ENCODE data around the gene CLCN5. TPM values are rescaled to one million over a fixed set of nuclear protein-coding genes. Genes with fewer than 3 reads are reported as not detected.

The CLCN5 gene
- total RNA-seq, 4 donors from 2014 or later: 2.7 to 4.4 (median 3.6) TPM

DNA sequence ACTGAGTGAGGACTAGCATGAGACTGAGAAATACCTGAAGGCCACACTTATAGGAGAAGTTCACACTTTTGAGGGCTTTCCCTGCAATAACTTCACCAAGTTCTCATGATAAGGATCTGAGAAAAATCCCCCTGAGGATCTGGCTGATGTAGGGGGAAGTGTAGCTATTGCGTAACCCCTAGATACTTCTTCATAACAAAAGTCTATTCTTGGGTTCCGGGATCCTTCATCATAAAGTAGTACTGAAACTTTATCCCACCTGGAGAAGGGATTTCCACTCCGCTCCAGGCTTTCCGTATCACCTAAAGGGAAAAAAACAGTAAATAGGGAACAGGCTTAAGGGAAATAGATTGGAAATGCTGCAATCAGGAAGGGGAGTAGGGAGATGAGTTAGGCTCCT, 29.9 kb upstream of the CLCN5 start:
- Histone ChIP-seq H3K9me3 (peaks cover 0 to 4% (median 0%) of the 10 kb centered on the region in 4 donors), H3K27me3 (no peaks in the 10 kb centered on the region), H3K4me3 (no peak overlapping the region), H3K27ac (replicated peaks in 1 of 4) (no peak overlapping the region), H3K36me3 (no peaks in the 10 kb centered on the region), H3K4me1 (no peaks in the 10 kb centered on the region)
- no peak for DNase-seq (ENCODE audit: extremely low spot score)
- intact Hi-C loops (cut with DNase I): no loop called here
- TF ChIP-seq POLR2AphosphoS5 (IDR thresholded peaks at IDR 0.05): no peak
- WGBS: 76% methylated on average over 4 of the region's 4 CpGs

GRCh38 chrX:49896951-49897350, 25.4 kb upstream of the CLCN5 start:
- intact Hi-C loops (cut with DNase I): no loop called here
- DNase-seq (ENCODE audit: extremely low spot score): no peak
- WGBS: 70% methylated on average over 4 of the region's 4 CpGs
- Histone ChIP-seq H3K9me3 (peaks cover 0 to 4% (median 0%) of the 10 kb centered on the region in 4 donors), H3K4me1 (no peaks in the 10 kb centered on the region), H3K36me3 (no peaks in the 10 kb centered on the region), H3K4me3 (no peak overlapping the region), H3K27me3 (peaks cover 0 to 5% (median 0%) of the 10 kb centered on the region in 4 donors), H3K27ac (replicated peaks in 1 of 4) (no peak overlapping the region)
- TF ChIP-seq CTCF (IDR thresholded peaks at IDR 0.05) (no peak), EP300 (IDR thresholded peaks at IDR 0.05) (no peak), POLR2AphosphoS5 (IDR thresholded peaks at IDR 0.05) (no peak), POLR2A (IDR thresholded peaks at IDR 0.05; ENCODE audit: low read depth) (no peak)

DNA sequence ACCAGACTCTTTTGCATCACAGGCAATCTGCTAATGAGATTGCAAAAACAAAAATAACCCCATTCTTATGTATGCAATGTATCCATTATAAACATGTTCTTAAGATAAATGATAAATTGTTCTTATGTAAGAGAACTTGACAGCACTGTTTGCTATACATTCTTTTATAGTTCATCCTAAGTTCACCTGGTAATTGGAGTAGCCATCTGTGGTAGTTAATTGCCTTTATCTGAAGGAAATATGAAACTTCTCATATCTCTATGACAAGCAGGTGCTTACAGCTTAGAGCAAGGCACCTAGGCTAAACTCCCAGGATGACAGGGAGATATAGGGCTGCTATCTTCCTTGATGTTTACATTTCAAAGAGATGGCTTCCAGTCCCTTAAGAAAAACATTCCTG, 21.3 kb upstream of the CLCN5 start:
- no peaks in the 10 kb centered on the region for H3K4me1 ChIP-seq
- no peaks in the 10 kb centered on the region for H3K36me3 ChIP-seq
- H3K27me3 ChIP-seq: peaks cover 0 to 5% (median 0%) of the 10 kb centered on the region in 4 donors
- no peak for DNase-seq (ENCODE audit: extremely low spot score)
- no peak overlapping the region for H3K4me3 ChIP-seq
- H3K27ac ChIP-seq (replicated peaks in 1 of 4): no peak overlapping the region
- peaks cover 0 to 14% (median 0%) of the 10 kb centered on the region in 4 donors for H3K9me3 ChIP-seq
- intact Hi-C loops (cut with DNase I): no loop called here
- TF ChIP-seq EP300 (IDR thresholded peaks at IDR 0.05) (no peak), POLR2AphosphoS5 (IDR thresholded peaks at IDR 0.05) (no peak), POLR2A (IDR thresholded peaks at IDR 0.05; ENCODE audit: low read depth) (no peak)

- Histone ChIP-seq H3K4me1 (no peaks in the 10 kb centered on the region), H3K9me3 (peaks cover 0 to 5% (median 0%) of the 10 kb centered on the region in 4 donors), H3K36me3 (no peaks in the 10 kb centered on the region), H3K4me3 (no peak overlapping the region), H3K27ac (replicated peaks in 1 of 4) (no peak overlapping the region), H3K27me3 (no peaks in the 10 kb centered on the region)
- 33% methylated on average over 3 of the region's 3 CpGs for WGBS
- TF ChIP-seq CTCF (IDR thresholded peaks at IDR 0.05) (no peak), EP300 (IDR thresholded peaks at IDR 0.05) (no peak), POLR2AphosphoS5 (IDR thresholded peaks at IDR 0.05) (no peak), POLR2A (IDR thresholded peaks at IDR 0.05; ENCODE audit: low read depth) (no peak)
- intact Hi-C loops (cut with DNase I): loop anchor here (10.0 kb wide), 1 partner anchor 174 kb away; no protein-coding TSS in a partner anchor
- no peak for DNase-seq (ENCODE audit: extremely low spot score)
These were observed 12.1 kb upstream of the CLCN5 start for GRCh38 chrX:49910344-49910743.

GRCh38 chrX:49912086-49912485, 10.3 kb upstream of the CLCN5 start:
- no peak for DNase-seq (ENCODE audit: extremely low spot score)
- TF ChIP-seq POLR2AphosphoS5 (IDR thresholded peaks at IDR 0.05): no peak
- no peak for TF ChIP-seq EP300 (IDR thresholded peaks at IDR 0.05)
- TF ChIP-seq POLR2A (IDR thresholded peaks at IDR 0.05; ENCODE audit: low read depth): no peak
- no peak for TF ChIP-seq CTCF (IDR thresholded peaks at IDR 0.05)
- Histone ChIP-seq H3K27me3 (no peaks in the 10 kb centered on the region), H3K4me1 (no peaks in the 10 kb centered on the region), H3K27ac (replicated peaks in 1 of 4) (no peak overlapping the region), H3K9me3 (no peaks in the 10 kb centered on the region), H3K4me3 (no peak overlapping the region), H3K36me3 (no peaks in the 10 kb centered on the region)
- WGBS: 60% methylated on average over 2 of the region's 3 CpGs
- intact Hi-C loops (cut with DNase I): loop anchor here (10.0 kb wide), 1 partner anchor 173 kb away; no protein-coding TSS in a partner anchor

DNA sequence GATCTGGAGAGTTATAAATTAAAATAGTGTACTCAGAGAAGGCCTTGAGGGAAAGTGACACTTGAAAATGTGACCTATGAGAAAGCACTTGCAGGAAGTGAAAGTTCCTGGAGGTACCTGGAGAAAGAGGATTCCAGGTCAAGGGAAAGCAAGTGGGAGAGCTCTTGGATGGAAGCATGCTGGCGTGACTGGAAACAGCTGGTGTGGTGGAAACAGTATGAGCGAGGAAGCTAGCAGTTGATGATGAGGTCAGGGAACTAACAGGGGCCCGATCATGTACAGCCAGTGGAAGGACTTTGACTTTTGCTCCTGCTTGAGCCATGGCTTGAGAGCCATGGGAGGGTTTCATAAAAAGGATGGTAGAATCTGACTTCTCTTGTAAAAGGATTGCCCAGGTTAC, 9.5 kb upstream of the CLCN5 start:
- intact Hi-C loops (cut with DNase I): loop anchor here (10.0 kb wide), 1 partner anchor 172 kb away; no protein-coding TSS in a partner anchor
- no peak overlapping the region for H3K27ac ChIP-seq (replicated peaks in 1 of 4)
- DNase-seq (ENCODE audit: extremely low spot score): no peak
- H3K4me1 ChIP-seq: no peaks in the 10 kb centered on the region
- no peaks in the 10 kb centered on the region for H3K9me3 ChIP-seq
- no peak for TF ChIP-seq POLR2A (IDR thresholded peaks at IDR 0.05; ENCODE audit: low read depth)
- no peak for TF ChIP-seq EP300 (IDR thresholded peaks at IDR 0.05)
- H3K27me3 ChIP-seq: no peaks in the 10 kb centered on the region
- no peak overlapping the region for H3K4me3 ChIP-seq
- H3K36me3 ChIP-seq: no peaks in the 10 kb centered on the region
- WGBS: 64% methylated on average over 3 of the region's 3 CpGs

Measured in esophagus muscularis mucosa (tissue), 4 donors.